ENCODE measurements around the gene P2RY4.

- TF ChIP-seq POLR2AphosphoS5 (IDR thresholded peaks at IDR 0.05) (no peak), EP300 (IDR thresholded peaks at IDR 0.05; ENCODE audit: low read depth) (no peak)
- TF ChIP-seq, protein P1, sequence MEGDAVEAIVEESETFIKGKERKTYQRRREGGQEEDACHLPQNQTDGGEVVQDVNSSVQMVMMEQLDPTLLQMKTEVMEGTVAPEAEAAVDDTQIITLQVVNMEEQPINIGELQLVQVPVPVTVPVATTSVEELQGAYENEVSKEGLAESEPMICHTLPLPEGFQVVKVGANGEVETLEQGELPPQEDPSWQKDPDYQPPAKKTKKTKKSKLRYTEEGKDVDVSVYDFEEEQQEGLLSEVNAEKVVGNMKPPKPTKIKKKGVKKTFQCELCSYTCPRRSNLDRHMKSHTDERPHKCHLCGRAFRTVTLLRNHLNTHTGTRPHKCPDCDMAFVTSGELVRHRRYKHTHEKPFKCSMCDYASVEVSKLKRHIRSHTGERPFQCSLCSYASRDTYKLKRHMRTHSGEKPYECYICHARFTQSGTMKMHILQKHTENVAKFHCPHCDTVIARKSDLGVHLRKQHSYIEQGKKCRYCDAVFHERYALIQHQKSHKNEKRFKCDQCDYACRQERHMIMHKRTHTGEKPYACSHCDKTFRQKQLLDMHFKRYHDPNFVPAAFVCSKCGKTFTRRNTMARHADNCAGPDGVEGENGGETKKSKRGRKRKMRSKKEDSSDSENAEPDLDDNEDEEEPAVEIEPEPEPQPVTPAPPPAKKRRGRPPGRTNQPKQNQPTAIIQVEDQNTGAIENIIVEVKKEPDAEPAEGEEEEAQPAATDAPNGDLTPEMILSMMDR (IDR thresholded peaks at IDR 0.05) = no peak
Measured at GRCh38 chrX:70226687-70227086, 33.3 kb downstream of the P2RY4 start.

All from transverse colon (tissue), 4 donors.